ENCODE data around the gene DDI2.

DNA sequence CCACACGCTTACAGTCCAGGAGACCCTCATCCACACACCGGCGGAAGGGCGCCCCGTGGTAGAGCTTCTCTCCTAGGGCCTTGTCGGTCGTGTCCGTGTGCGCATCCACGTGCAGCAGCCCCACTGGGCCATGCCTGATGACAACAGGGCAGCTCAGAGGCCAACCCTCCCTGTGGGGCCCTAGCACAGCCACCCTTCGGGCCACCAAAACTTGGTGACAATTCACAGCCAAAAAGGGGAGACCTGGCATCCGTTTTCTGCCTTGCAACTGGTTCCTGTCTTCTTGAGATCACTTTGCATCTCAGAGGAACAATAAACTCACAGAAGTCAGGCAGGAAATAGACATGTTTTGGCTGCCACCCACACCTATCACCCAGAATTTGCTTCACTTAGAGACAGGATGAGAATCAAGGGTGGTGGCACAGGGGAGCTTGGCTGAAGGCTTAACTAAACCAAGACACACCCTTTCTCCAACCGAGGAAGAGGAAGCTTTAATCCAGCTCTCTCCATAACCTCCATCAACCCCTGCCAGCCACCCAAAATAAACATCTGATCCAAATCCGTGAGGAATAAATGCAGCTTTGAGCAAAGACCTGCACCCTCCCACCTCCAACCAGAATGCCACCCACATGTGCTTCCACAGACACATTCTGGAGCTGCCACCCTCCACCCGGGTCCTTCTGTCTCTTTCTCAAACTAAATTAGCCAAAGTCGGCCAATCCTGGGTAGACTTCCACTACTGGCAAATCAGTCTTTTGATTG is 38.2 kb upstream of the DDI2 start:
- TF ChIP-seq, protein P1, sequence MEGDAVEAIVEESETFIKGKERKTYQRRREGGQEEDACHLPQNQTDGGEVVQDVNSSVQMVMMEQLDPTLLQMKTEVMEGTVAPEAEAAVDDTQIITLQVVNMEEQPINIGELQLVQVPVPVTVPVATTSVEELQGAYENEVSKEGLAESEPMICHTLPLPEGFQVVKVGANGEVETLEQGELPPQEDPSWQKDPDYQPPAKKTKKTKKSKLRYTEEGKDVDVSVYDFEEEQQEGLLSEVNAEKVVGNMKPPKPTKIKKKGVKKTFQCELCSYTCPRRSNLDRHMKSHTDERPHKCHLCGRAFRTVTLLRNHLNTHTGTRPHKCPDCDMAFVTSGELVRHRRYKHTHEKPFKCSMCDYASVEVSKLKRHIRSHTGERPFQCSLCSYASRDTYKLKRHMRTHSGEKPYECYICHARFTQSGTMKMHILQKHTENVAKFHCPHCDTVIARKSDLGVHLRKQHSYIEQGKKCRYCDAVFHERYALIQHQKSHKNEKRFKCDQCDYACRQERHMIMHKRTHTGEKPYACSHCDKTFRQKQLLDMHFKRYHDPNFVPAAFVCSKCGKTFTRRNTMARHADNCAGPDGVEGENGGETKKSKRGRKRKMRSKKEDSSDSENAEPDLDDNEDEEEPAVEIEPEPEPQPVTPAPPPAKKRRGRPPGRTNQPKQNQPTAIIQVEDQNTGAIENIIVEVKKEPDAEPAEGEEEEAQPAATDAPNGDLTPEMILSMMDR (IDR thresholded peaks at IDR 0.05; ENCODE audit: borderline replicate concordance, extremely low read depth, low read length, poor library complexity, severe bottlenecking): no peak
- TF ChIP-seq EZH2 (IDR thresholded peaks at IDR 0.05; ENCODE audit: borderline replicate concordance, low read depth, low read length, severe bottlenecking): no peak
